Inferior parietal cortex (tissue), 1 donor: ENCODE data around the gene HTR3B.
"Not testable (repeated sequence)": the region's sequence is repeated elsewhere in the genome, so short reads cannot be mapped to it uniquely, and the experiment has no call there.

Source experiments
- DNase-seq: peaks from one replicate; pipeline ENCODE4 v3.0.0-alpha.2; 2016; ENCODE audit errors: extremely low spot score

Gene HTR3B

GRCh38 chr11:113904379-113905101, at the start of gene HTR3B:
HTR3B (plus strand) TSS chr11:113904796; CDS start chr11:113904934, 138 bp downstream.
- no peak for DNase-seq

GRCh38 chr11:113855803-113856202, 48.8 kb upstream of the HTR3B start:
- DNase-seq, result no peak

- no peak for DNase-seq
Observed at GRCh38 chr11:113856966-113857759, 47.4 kb upstream of the HTR3B start.

- DNase-seq, result no peak
Observed at GRCh38 chr11:113859665-113860064, 44.9 kb upstream of the HTR3B start.

GRCh38 chr11:113862435-113862834, 42.2 kb upstream of the HTR3B start:
- no peak for DNase-seq

- DNase-seq, result no peak
Observed at GRCh38 chr11:113864410-113864809, 40.2 kb upstream of the HTR3B start.

GRCh38 chr11:113865873-113866272, 38.7 kb upstream of the HTR3B start:
- no peak for DNase-seq

GRCh38 chr11:113867843-113868503, 36.6 kb upstream of the HTR3B start:
- DNase-seq, result no peak

GRCh38 chr11:113871336-113871735, 33.3 kb upstream of the HTR3B start:
- DNase-seq, result no peak

- peak; percentile 12 for DNase-seq
Observed at GRCh38 chr11:113873236-113873626, 31.4 kb upstream of the HTR3B start.

GRCh38 chr11:113874096-113874495, 30.5 kb upstream of the HTR3B start:
- no peak for DNase-seq

- DNase-seq, result peak; percentile 29
Observed at GRCh38 chr11:113874581-113875233, 29.9 kb upstream of the HTR3B start.

- peak; percentile 95 for DNase-seq
Observed at GRCh38 chr11:113875234-113876073, 29.1 kb upstream of the HTR3B start, which contains the start of gene USP28. USP28 (minus strand) TSS chr11:113875572; CDS start chr11:113875501, 71 bp downstream.

GRCh38 chr11:113876074-113876797, 28.4 kb upstream of the HTR3B start:
- no peak for DNase-seq

- DNase-seq, result no peak
Observed at GRCh38 chr11:113876798-113877669, 27.6 kb upstream of the HTR3B start.

GRCh38 chr11:113877670-113878055, 26.9 kb upstream of the HTR3B start:
- DNase-seq, result no peak

- not testable (repeated sequence) for DNase-seq
Observed at GRCh38 chr11:113879446-113879845, 25.1 kb upstream of the HTR3B start.

GRCh38 chr11:113880971-113881370, 23.6 kb upstream of the HTR3B start:
- no peak for DNase-seq

- no peak for DNase-seq
Observed at GRCh38 chr11:113881856-113882255, 22.7 kb upstream of the HTR3B start.
